Spleen (tissue), 11 donors: ENCODE measurements around the gene SLC49A4. TPM values are rescaled to one million over a fixed set of nuclear protein-coding genes. Genes with fewer than 3 reads are reported as not detected.

Experiments
- DNase-seq: peaks from one replicate; pipeline ENCODE4 v3.0.0-alpha.2; 2020
- H3K27ac ChIP-seq, 8 donors: fragments of 200-600 bp; sonication (generic) in 7 of 8; 1 replicate in 4 of 8; 2 replicates in 4 of 8; pipeline versions ENCODE4 v1.5.0 to v1.8.0; 2016 to 2021; ENCODE audit warnings: inconsistent platforms in 4 of 8, mild to moderate bottlenecking in 4 of 8, moderate library complexity in 1 of 8
- H3K27me3 ChIP-seq, 7 donors: fragments of 200-600 bp; sonication (generic) in 6 of 7; replicated peaks in 1 of 7; 1 replicate in 4 of 7; 2 replicates in 3 of 7; pipeline versions ENCODE4 v1.5.0 to v1.8.0; 2016 to 2021; ENCODE audit warnings: inconsistent platforms in 3 of 7, mild to moderate bottlenecking in 1 of 7
- H3K36me3 ChIP-seq, 6 donors: fragments of 200-600 bp; sonication (generic) in 5 of 6; 1 replicate in 4 of 6; 2 replicates in 2 of 6; pipeline versions ENCODE4 v1.5.0 to v1.8.0; 2016 to 2021; ENCODE audit warnings: inconsistent platforms in 2 of 6
- H3K4me1 ChIP-seq, 6 donors: fragments of 200-600 bp; sonication (generic) in 5 of 6; 1 replicate in 3 of 6; 2 replicates in 3 of 6; pipeline versions ENCODE4 v1.5.0 to v1.8.0; 2016 to 2021; ENCODE audit warnings: inconsistent platforms in 3 of 6
- H3K4me3 ChIP-seq, 8 donors: fragments of 200-600 bp; sonication (generic) in 7 of 8; 1 replicate in 4 of 8; 2 replicates in 4 of 8; pipeline versions ENCODE4 v1.5.0 to v1.8.0; 2016 to 2021; ENCODE audit warnings: inconsistent platforms in 4 of 8, mild to moderate bottlenecking in 4 of 8, moderate library complexity in 2 of 8
- H3K9me3 ChIP-seq, 8 donors: fragments of 200-600 bp; sonication (generic) in 7 of 8; 1 replicate in 4 of 8; 2 replicates in 4 of 8; pipeline versions ENCODE4 v1.5.0 to v1.8.0; 2016 to 2021; ENCODE audit warnings: inconsistent platforms in 4 of 8
- POLR2A ChIP-seq, 3 donors: fragments of 450-650 bp; IDR thresholded peaks; one replicate each; pipeline ENCODE4 v1.5.1; 2017; ENCODE audit warnings: antibody characterized with exemption in 3 of 3, mild to moderate bottlenecking in 1 of 3
- POLR2AphosphoS5 ChIP-seq, 3 donors: sonication (generic); formaldehyde crosslinking; IDR thresholded peaks; one replicate each; pipeline ENCODE4 v1.5.1; 2017; ENCODE audit warnings: antibody characterized with exemption in 3 of 3
- WGBS, 5 donors: extraction: QIAGEN DNeasy Blood & Tissue Kit in 3 of 5; methylation state at CpG; one replicate each; pipeline versions ENCODE4 v1.1.5 to v1.1.7; 2013 to 2018; 5-methylcytosine and 5-hydroxymethylcytosine counted together
- intact Hi-C: fragments of 100-400 bp; cut with DNase I; formaldehyde crosslinking; loops from one replicate; pipeline ENCODE4 v1.15.0; 2023; ENCODE audit warnings: low total_unique reads
- polyA plus RNA-seq, 3 donors: library from polyadenylated mRNA; stranded (reverse); fragments of 200-250 nt; gene quantifications; one replicate each; pipeline ENCODE4 v1.2.1, GENCODE V29; 2013
- total RNA-seq, 7 donors: library from RNA; depleted of rRNA in 3 of 7; stranded (reverse); fragments of >200 nt in 3 of 7; fragmentation: NEBNext Ultra II Directional in 4 of 7; extraction: Animal tissue kit (Norgen Biotek cat#: 25700) in 4 of 7; gene quantifications; one replicate each; pipeline versions ENCODE4 v1.1.0 to v1.2.1, GENCODE V29; 2016 to 2021
- TF ChIP-seq, protein P1 (sequence below), 11 experiments: fragments of 200-600 bp in 7 of 11; fragments of 450-650 bp in 4 of 11; sonication (generic) in 4 of 11; IDR thresholded peaks in 8 of 11; conservative IDR thresholded peaks in 3 of 11; 1 replicate in 7 of 11; 2 replicates in 4 of 11; pipeline versions ENCODE4 v1.4.0 to v1.8.0; 2016 to 2021; ENCODE audit warnings: antibody characterized with exemption in 11 of 11, inconsistent platforms in 4 of 11, mild to moderate bottlenecking in 1 of 11
- donor health status: healthy with polysubstance abuse.
- donor health status: DM: no; HTN: no; CAD: no; lungs with moderate emphysema.
- donor health status: DM: no; HTN: no; CAD: no.
- donor health status: Bipolar disorder and iron deficiency.
- donor health status: healthy.
- donor health status: DM: no; HTN: no; CAD: no.
- donor health status: DM: yes; HTN: yes; CAD: no.

SLC49A4 gene
- total and polyA plus RNA-seq, 10 donors, result 1.3 to 31.8 (median 14.5) TPM

DNA sequence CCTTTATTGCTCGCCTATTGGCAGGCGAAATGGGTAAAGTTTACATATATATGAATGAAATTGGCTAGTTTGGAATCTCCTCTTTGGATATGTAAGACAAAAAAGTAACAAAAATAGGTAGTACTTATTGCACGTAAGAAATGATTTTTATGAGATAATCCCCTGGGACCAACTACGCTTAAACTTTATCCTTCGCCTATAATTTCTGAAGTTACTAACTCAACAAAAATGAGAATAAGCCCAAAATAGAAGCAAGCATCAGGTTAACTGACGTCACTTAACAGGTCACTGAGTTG lies 438 bp upstream of the SLC49A4 start:
- TF ChIP-seq POLR2AphosphoS5 (IDR thresholded peaks at IDR 0.05) (no peak), POLR2A (IDR thresholded peaks at IDR 0.05) (no peak)
- TF ChIP-seq, protein P1, sequence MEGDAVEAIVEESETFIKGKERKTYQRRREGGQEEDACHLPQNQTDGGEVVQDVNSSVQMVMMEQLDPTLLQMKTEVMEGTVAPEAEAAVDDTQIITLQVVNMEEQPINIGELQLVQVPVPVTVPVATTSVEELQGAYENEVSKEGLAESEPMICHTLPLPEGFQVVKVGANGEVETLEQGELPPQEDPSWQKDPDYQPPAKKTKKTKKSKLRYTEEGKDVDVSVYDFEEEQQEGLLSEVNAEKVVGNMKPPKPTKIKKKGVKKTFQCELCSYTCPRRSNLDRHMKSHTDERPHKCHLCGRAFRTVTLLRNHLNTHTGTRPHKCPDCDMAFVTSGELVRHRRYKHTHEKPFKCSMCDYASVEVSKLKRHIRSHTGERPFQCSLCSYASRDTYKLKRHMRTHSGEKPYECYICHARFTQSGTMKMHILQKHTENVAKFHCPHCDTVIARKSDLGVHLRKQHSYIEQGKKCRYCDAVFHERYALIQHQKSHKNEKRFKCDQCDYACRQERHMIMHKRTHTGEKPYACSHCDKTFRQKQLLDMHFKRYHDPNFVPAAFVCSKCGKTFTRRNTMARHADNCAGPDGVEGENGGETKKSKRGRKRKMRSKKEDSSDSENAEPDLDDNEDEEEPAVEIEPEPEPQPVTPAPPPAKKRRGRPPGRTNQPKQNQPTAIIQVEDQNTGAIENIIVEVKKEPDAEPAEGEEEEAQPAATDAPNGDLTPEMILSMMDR (IDR thresholded peaks at IDR 0.05 in 8 of 11, conservative IDR thresholded peaks at IDR 0.05 in 3 of 11), result no peak
- Histone ChIP-seq H3K36me3 (no peaks in the 10 kb centered on the region), H3K4me1 (peaks cover 12 to 85% (median 52%) of the 10 kb centered on the region in 6 donors), H3K4me3 (peak overlapping the region; percentile 67 to 78 (median 76)), H3K9me3 (no peaks in the 10 kb centered on the region), H3K27ac (peak overlapping the region; percentile 89 to 100 (median 96)), H3K27me3 (no peaks in the 10 kb centered on the region)
- DNase-seq, result no peak
- intact Hi-C loops, result no loop called here
- 0 to 1% (median 1%) methylated on average over 6 of the region's 6 CpGs for WGBS, 5 donors

DNA sequence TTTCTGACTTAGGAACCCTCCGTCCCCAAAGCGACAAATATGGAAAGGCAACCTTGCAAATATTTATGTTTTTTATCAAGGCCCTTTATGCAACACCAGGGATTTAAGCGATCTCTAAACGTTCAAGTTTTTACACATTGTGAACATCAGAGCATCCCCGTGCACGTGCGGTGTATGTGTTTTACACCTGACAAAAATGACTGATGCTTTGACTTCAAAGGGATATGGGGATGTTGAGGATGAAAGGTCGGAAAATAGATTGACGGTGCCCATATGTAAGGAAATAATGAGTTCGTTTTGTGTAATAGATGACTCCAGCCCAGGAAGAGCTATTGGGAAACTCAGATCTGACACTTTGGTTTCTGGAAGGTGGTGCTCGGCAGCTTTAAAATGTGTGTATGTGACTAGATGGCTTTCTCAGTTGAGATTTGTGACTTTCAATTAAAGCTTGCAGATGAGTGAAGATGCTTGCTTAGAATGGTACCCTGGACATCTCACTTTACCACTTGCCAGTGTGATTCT lies 866 bp downstream of the SLC49A4 start:
- no peak for DNase-seq
- 32 to 43% (median 39%) methylated on average over 11 of the region's 11 CpGs for WGBS, 5 donors
- intact Hi-C loops, result no loop called here
- Histone ChIP-seq H3K4me3 (peak overlapping the region; percentile 67 to 78 (median 76)), H3K9me3 (no peaks in the 10 kb centered on the region), H3K27ac (peak overlapping the region; percentile 89 to 100 (median 96)), H3K4me1 (peaks cover 12 to 78% (median 44%) of the 10 kb centered on the region in 6 donors), H3K27me3 (no peaks in the 10 kb centered on the region), H3K36me3 (no peaks in the 10 kb centered on the region)
- TF ChIP-seq POLR2AphosphoS5 (IDR thresholded peaks at IDR 0.05) (no peak), POLR2A (IDR thresholded peaks at IDR 0.05) (no peak)
- TF ChIP-seq, protein P1 (IDR thresholded peaks at IDR 0.05 in 8 of 11, conservative IDR thresholded peaks at IDR 0.05 in 3 of 11), result no peak

DNA sequence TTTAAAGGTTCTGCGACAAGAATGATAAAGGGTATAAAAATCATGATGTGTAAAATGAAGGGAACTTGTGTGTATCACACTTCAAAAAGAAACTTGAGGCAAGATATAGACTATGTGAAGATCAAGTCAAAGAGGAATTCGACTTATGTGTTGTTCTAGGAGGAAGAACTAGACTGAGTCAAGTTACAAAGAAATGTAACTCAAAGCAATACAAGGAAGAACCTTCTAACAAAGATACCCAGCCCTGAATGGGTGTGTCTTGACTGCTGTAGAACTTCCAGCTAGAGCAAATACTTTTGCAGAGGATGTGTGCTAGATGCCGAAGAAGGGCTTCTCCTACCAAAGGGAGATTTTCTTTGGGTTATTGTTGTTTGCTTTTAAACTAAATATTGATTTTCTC lies 2.4 kb downstream of the SLC49A4 start:
- no peak for DNase-seq
- Histone ChIP-seq H3K36me3 (peaks cover 0 to 8% (median 0%) of the 10 kb centered on the region in 6 donors), H3K27ac (peak overlapping the region in 3 of 8 donors; percentile 96 to 100 (median 98)), H3K9me3 (no peaks in the 10 kb centered on the region), H3K4me3 (no peak overlapping the region), H3K27me3 (no peaks in the 10 kb centered on the region), H3K4me1 (peaks cover 8 to 62% (median 35%) of the 10 kb centered on the region in 6 donors)
- TF ChIP-seq, protein P1 (IDR thresholded peaks at IDR 0.05 in 8 of 11, conservative IDR thresholded peaks at IDR 0.05 in 3 of 11), result no peak
- no peak for TF ChIP-seq POLR2AphosphoS5 (IDR thresholded peaks at IDR 0.05)
- no peak for TF ChIP-seq POLR2A (IDR thresholded peaks at IDR 0.05)
- intact Hi-C loops, result no loop called here
- WGBS, 5 donors, result 75 to 89% (median 76%) methylated on average over 3 of the region's 3 CpGs

DNA sequence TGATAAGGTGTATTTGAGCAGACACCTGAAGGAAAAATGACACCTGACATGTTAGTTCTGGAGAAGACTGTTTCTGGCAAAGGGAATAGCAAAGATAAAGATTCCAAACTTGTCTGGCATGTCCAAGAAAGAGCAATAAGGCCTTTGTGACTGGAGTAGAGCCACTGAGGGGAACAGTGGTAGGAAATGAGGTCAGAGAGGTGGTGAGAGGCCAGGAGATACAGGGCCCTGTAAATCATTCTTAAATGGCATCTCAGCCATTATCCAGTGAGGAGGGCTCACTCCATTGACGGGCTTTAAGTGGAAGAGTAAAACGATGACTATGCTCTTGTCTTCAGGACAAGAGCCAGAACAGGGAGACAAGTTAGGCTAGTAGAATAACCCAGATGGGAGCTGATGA lies 4.5 kb downstream of the SLC49A4 start:
- TF ChIP-seq POLR2AphosphoS5 (IDR thresholded peaks at IDR 0.05) (no peak), POLR2A (IDR thresholded peaks at IDR 0.05) (no peak)
- TF ChIP-seq, protein P1 (IDR thresholded peaks at IDR 0.05 in 8 of 11, conservative IDR thresholded peaks at IDR 0.05 in 3 of 11), result no peak
- Histone ChIP-seq H3K27ac (no peak overlapping the region), H3K4me1 (peaks cover 8 to 46% (median 22%) of the 10 kb centered on the region in 6 donors), H3K36me3 (peaks cover 0 to 15% (median 0%) of the 10 kb centered on the region in 6 donors), H3K27me3 (no peaks in the 10 kb centered on the region), H3K9me3 (no peaks in the 10 kb centered on the region), H3K4me3 (no peak overlapping the region)
- intact Hi-C loops, result no loop called here
- DNase-seq, result no peak
- WGBS, 5 donors, result 83 to 93% (median 91%) methylated on average over 2 of the region's 2 CpGs
